H1 (cell line): ENCODE data around the gene SLC25A48.

Experiments used
- CEBPB ChIP-seq: IDR thresholded peaks from 2 replicates; pipeline ENCODE4 v1.6.1; 2012; ENCODE audit warnings: low read depth, low read length
- CREB1 ChIP-seq: IDR thresholded peaks from 2 replicates; pipeline ENCODE4 v1.6.1; 2012; ENCODE audit warnings: inconsistent platforms
- JUND ChIP-seq: IDR thresholded peaks from 2 replicates; pipeline ENCODE4 v1.6.1; 2011; ENCODE audit warnings: mild to moderate bottlenecking, improper control_type of control experiment, low read length
- POLR2A ChIP-seq, 2 experiments: IDR thresholded peaks; 1 replicate in 1 of 2; 2 replicates in 1 of 2; pipeline ENCODE4 v1.6.1; 2011; ENCODE audit warnings: low read depth in 2 of 2, low read length in 2 of 2, mild to moderate bottlenecking in 2 of 2; ENCODE audit errors: control extremely low read depth in 1 of 2
- POLR2AphosphoS5 ChIP-seq: IDR thresholded peaks from 2 replicates; pipeline ENCODE4 v1.6.1; 2011; ENCODE audit warnings: low read depth, low read length
- POU5F1 ChIP-seq: IDR thresholded peaks from 2 replicates; pipeline ENCODE4 v1.6.1; 2011; ENCODE audit warnings: low read depth, mild to moderate bottlenecking, low read length, moderate library complexity
- TAF1 ChIP-seq: IDR thresholded peaks from 2 replicates; pipeline ENCODE4 v1.6.1; 2011; ENCODE audit warnings: mild to moderate bottlenecking, low read depth, low read length
- TF ChIP-seq, protein P1 (sequence below), 3 experiments: IDR thresholded peaks; 1 replicate in 2 of 3; 2 replicates in 1 of 3; pipeline versions ENCODE4 v1.5.1 to v1.6.1; 2011; ENCODE audit warnings: low read length in 3 of 3, mild to moderate bottlenecking in 3 of 3, inconsistent platforms in 2 of 3, low read depth in 1 of 3, moderate library complexity in 1 of 3; ENCODE audit not compliant: insufficient read depth in 1 of 3; ENCODE audit errors: control extremely low read depth in 1 of 3

DNA sequence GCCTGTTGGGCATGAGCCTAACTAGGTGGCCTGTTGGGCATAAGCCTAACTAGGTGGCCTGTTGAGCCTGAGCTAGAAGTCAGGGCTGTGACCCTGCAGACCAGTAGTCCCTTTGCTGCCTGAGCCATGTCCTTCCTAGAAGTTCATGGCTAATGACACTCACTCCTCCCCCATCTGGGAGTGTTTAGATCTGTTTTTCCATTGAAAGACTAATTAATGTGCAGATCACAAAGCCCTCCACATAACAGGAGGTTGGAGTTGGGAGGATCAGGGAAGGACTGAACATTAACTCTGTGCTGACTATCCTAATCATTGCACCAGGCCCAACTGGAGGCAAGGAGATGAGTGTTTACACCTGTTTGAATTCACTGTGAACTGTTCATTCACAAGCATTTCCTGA, 27.6 kb downstream of the SLC25A48 start:
- TF ChIP-seq JUND (no peak), POLR2AphosphoS5 (no peak), TAF1 (no peak), POLR2A (IDR thresholded peaks at IDR 0.05; ENCODE audit: control extremely low read depth in 1 of 2, low read depth in 2 of 2, low read length in 2 of 2) (no peak), CREB1 (no peak), POU5F1 (no peak), CEBPB (no peak)
- TF ChIP-seq, protein P1, sequence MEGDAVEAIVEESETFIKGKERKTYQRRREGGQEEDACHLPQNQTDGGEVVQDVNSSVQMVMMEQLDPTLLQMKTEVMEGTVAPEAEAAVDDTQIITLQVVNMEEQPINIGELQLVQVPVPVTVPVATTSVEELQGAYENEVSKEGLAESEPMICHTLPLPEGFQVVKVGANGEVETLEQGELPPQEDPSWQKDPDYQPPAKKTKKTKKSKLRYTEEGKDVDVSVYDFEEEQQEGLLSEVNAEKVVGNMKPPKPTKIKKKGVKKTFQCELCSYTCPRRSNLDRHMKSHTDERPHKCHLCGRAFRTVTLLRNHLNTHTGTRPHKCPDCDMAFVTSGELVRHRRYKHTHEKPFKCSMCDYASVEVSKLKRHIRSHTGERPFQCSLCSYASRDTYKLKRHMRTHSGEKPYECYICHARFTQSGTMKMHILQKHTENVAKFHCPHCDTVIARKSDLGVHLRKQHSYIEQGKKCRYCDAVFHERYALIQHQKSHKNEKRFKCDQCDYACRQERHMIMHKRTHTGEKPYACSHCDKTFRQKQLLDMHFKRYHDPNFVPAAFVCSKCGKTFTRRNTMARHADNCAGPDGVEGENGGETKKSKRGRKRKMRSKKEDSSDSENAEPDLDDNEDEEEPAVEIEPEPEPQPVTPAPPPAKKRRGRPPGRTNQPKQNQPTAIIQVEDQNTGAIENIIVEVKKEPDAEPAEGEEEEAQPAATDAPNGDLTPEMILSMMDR (IDR thresholded peaks at IDR 0.05; ENCODE audit: control extremely low read depth in 1 of 3, insufficient read depth in 1 of 3, low read depth in 1 of 3, low read length in 3 of 3), result no peak
